ENCODE results near the gene PPCS.

DNA sequence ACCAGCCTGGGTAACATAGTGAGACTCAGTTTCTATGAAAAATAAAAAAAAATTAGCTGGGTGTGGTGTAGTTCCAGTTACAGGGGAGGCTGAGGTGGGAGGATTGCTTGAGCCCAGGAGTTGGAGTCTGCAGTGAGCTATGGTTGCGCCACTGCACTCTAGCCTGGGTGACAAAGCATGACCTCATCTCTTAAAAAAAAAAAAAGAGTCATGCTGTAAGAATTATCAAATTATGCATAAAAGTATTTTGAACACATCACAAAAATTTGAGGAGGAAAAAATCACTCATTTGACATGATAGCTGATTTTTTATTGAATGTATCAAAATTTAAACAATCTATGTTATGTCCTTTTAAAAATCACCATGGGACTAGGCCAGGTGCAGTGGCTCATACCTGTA, 24.6 kb downstream of the PPCS start:
- TF ChIP-seq, protein P1, sequence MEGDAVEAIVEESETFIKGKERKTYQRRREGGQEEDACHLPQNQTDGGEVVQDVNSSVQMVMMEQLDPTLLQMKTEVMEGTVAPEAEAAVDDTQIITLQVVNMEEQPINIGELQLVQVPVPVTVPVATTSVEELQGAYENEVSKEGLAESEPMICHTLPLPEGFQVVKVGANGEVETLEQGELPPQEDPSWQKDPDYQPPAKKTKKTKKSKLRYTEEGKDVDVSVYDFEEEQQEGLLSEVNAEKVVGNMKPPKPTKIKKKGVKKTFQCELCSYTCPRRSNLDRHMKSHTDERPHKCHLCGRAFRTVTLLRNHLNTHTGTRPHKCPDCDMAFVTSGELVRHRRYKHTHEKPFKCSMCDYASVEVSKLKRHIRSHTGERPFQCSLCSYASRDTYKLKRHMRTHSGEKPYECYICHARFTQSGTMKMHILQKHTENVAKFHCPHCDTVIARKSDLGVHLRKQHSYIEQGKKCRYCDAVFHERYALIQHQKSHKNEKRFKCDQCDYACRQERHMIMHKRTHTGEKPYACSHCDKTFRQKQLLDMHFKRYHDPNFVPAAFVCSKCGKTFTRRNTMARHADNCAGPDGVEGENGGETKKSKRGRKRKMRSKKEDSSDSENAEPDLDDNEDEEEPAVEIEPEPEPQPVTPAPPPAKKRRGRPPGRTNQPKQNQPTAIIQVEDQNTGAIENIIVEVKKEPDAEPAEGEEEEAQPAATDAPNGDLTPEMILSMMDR (IDR thresholded peaks at IDR 0.05) = no peak
- no peak for TF ChIP-seq EZH2 (IDR thresholded peaks at IDR 0.05)
